WTC11 (cell line): Measurements from ENCODE around the gene UFL1.

Experiments used
- CTCF ChIP-seq: fragments of 200-600 bp; IDR thresholded peaks from 2 replicates; pipeline ENCODE4 v1.8.0; 2022; ENCODE audit warnings: antibody characterized with exemption
- E2F1 ChIP-seq: sonication (generic); formaldehyde crosslinking; IDR thresholded peaks from 2 replicates; pipeline ENCODE4 v1.8.0; 2022; ENCODE audit warnings: mild to moderate bottlenecking, missing genetic modification reagents
- FOXP4 ChIP-seq: sonication (generic); formaldehyde crosslinking; IDR thresholded peaks from 2 replicates; pipeline ENCODE4 v1.8.0; 2022; ENCODE audit warnings: mild to moderate bottlenecking, missing genetic modification reagents
- JUN ChIP-seq: sonication (generic); formaldehyde crosslinking; IDR thresholded peaks from 2 replicates; pipeline ENCODE4 v1.8.0; 2023; ENCODE audit warnings: mild to moderate bottlenecking, missing genetic modification reagents
- NFE2L1 ChIP-seq: sonication (generic); formaldehyde crosslinking; IDR thresholded peaks from 2 replicates; pipeline ENCODE4 v1.8.1; 2023; ENCODE audit warnings: missing genetic modification reagents
- SMAD3 ChIP-seq: sonication (generic); formaldehyde crosslinking; IDR thresholded peaks from 2 replicates; pipeline ENCODE4 v1.8.0; 2022; ENCODE audit warnings: missing genetic modification reagents, mild to moderate bottlenecking, borderline replicate concordance
- TEAD4 ChIP-seq: sonication (generic); formaldehyde crosslinking; IDR thresholded peaks from 2 replicates; pipeline ENCODE4 v1.8.0; 2022; ENCODE audit warnings: mild to moderate bottlenecking, missing genetic modification reagents
- USF2 ChIP-seq: sonication (generic); formaldehyde crosslinking; IDR thresholded peaks from 2 replicates; pipeline ENCODE4 v1.8.1; 2023; ENCODE audit warnings: mild to moderate bottlenecking, missing genetic modification reagents, moderate library complexity
- ZNF121 ChIP-seq: sonication (generic); formaldehyde crosslinking; IDR thresholded peaks from 2 replicates; pipeline ENCODE4 v1.8.0; 2023; ENCODE audit warnings: missing genetic modification reagents
- ZNF263 ChIP-seq: sonication (generic); formaldehyde crosslinking; IDR thresholded peaks from 2 replicates; pipeline ENCODE4 v1.8.1; 2022; ENCODE audit warnings: low read depth, mild to moderate bottlenecking, moderate library complexity, missing genetic modification reagents
- ZNF317 ChIP-seq: sonication (generic); formaldehyde crosslinking; IDR thresholded peaks from 2 replicates; pipeline ENCODE4 v1.8.1; 2023; ENCODE audit warnings: low read depth, mild to moderate bottlenecking, moderate library complexity, missing genetic modification reagents, borderline replicate concordance
- TF ChIP-seq, protein P1 (sequence below): fragments of 250-450 bp; sonication (Bioruptor Pico); IDR thresholded peaks from 2 replicates; pipeline ENCODE4 v2.1.2; 2022; ENCODE audit warnings: mild to moderate bottlenecking, moderate library complexity

DNA sequence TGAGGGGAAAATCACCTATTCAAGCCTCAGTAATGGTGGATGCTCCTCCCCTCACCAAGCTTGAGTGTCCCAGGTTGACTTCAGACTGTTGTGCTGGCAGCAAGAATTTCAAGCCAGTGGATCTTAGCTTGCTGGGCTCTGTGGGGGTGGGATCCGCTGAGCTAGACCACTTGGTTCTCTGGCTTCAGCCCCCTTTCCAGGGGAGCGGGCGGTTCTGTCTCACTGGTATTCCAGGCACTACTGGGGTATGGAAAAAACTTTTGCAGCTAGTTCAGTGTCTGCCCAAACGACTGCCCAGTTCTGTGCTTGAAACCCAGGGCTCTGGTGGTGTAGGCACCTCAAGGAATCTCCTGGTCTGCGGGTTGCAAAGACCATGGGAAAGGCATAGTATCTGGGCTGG, 42.9 kb upstream of the UFL1 start:
- no peak for TF ChIP-seq CTCF
- no peak for TF ChIP-seq SMAD3 (CRISPR knock-in tag)
- no peak for TF ChIP-seq ZNF317 (CRISPR knock-in tag)
- no peak for TF ChIP-seq ZNF263 (CRISPR knock-in tag)
- no peak for TF ChIP-seq JUN (CRISPR knock-in tag)
- TF ChIP-seq E2F1 (CRISPR knock-in tag), result no peak
- TF ChIP-seq, protein P1, sequence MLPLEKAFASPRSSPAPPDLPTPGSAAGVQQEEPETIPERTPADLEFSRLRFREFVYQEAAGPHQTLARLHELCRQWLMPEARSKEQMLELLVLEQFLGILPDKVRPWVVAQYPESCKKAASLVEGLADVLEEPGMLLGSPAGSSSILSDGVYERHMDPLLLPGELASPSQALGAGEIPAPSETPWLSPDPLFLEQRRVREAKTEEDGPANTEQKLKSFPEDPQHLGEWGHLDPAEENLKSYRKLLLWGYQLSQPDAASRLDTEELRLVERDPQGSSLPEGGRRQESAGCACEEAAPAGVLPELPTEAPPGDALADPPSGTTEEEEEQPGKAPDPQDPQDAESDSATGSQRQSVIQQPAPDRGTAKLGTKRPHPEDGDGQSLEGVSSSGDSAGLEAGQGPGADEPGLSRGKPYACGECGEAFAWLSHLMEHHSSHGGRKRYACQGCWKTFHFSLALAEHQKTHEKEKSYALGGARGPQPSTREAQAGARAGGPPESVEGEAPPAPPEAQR, result no peak
- no peak for TF ChIP-seq FOXP4 (CRISPR knock-in tag)
- TF ChIP-seq NFE2L1 (CRISPR knock-in tag), result no peak
- no peak for TF ChIP-seq TEAD4 (CRISPR knock-in tag)
- TF ChIP-seq ZNF121 (CRISPR knock-in tag), result no peak
- TF ChIP-seq USF2 (CRISPR knock-in tag), result no peak
